Colon (tissue), 2 donors: ENCODE measurements around the gene CHRNA10.

Experiments used
- FAIRE-seq: peaks from 2 replicates; lab custom pipeline; 2012; peaks lifted over from hg19 to GRCh38; lab: Jason Lieb, UNC
- donor health status: control.
- donor health status: control.

Gene CHRNA10

GRCh38 chr11:3632070-3632660, 39.0 kb downstream of the CHRNA10 start:
- FAIRE-seq: no peak

- FAIRE-seq: no peak
Observed at GRCh38 chr11:3631331-3631730, 39.9 kb downstream of the CHRNA10 start.

- no peak for FAIRE-seq
Observed at GRCh38 chr11:3627291-3627690, 43.9 kb downstream of the CHRNA10 start.

GRCh38 chr11:3626250-3626960, 44.8 kb downstream of the CHRNA10 start:
- no peak for FAIRE-seq

GRCh38 chr11:3623767-3624458, 47.3 kb downstream of the CHRNA10 start:
- no peak for FAIRE-seq

- FAIRE-seq: no peak
Observed at GRCh38 chr11:3623121-3623520, 48.1 kb downstream of the CHRNA10 start.

GRCh38 chr11:3622521-3622920, 48.7 kb downstream of the CHRNA10 start:
- FAIRE-seq: no peak

- no peak for FAIRE-seq
Observed at GRCh38 chr11:3617990-3618389, 53.2 kb downstream of the CHRNA10 start.

- FAIRE-seq: no peak
Observed at GRCh38 chr11:3616721-3617460, 54.3 kb downstream of the CHRNA10 start.

- FAIRE-seq: no peak
Observed at GRCh38 chr11:3615998-3616397, 55.2 kb downstream of the CHRNA10 start.
